ENCODE data around the gene IL32. TPM values are rescaled to one million over a fixed set of nuclear protein-coding genes. Genes with fewer than 3 reads are reported as not detected.

IL32 gene
- total RNA-seq, 3 donors from 2014 or later (not counting 1 experiment from before 2014, with no cell fraction given) = 305 to 562 (median 319) TPM

DNA sequence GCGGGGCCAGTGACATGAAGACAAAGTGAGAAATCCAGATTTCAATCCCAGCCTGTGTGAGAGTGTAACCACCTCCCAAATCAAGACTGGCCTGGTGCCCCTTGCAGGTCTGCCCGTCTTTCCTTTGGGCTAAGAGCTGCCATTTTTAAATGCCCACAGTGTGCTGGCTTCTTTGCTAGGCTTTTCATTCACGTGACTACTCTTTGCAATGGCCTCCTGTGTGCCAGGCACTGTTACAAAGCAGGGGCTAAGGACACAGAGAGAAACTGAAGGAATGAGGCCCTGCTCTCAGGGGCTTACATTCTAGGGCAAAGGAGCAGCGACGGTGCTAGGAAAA, 33.9 kb downstream of the IL32 start:
- no peaks in the 10 kb centered on the region for H3K36me3 Mint-ChIP-seq
- H3K9me3 Mint-ChIP-seq = no peaks in the 10 kb centered on the region
- H3K4me1 Mint-ChIP-seq = peaks cover 26 to 47% of the 10 kb centered on the region in 2 donors
- H3K27ac ChIP-seq (ENCODE audit: low read length) = no peak overlapping the region
- no peaks in the 10 kb centered on the region for H3K36me3 ChIP-seq (ENCODE audit: control insufficient read depth, insufficient read depth, low read length)
- no peaks in the 10 kb centered on the region for H3K9me3 ChIP-seq (ENCODE audit: control insufficient read depth, insufficient read depth, low read length)
- no peaks in the 10 kb centered on the region for H3K27me3 ChIP-seq (ENCODE audit: control insufficient read depth, insufficient read depth, low read length)
- intact Hi-C loops (cut with micrococcal nuclease) = loop anchor here (5.0 kb wide), 1 partner anchor 42 kb away; no protein-coding TSS in a partner anchor
- TF ChIP-seq, protein P1, sequence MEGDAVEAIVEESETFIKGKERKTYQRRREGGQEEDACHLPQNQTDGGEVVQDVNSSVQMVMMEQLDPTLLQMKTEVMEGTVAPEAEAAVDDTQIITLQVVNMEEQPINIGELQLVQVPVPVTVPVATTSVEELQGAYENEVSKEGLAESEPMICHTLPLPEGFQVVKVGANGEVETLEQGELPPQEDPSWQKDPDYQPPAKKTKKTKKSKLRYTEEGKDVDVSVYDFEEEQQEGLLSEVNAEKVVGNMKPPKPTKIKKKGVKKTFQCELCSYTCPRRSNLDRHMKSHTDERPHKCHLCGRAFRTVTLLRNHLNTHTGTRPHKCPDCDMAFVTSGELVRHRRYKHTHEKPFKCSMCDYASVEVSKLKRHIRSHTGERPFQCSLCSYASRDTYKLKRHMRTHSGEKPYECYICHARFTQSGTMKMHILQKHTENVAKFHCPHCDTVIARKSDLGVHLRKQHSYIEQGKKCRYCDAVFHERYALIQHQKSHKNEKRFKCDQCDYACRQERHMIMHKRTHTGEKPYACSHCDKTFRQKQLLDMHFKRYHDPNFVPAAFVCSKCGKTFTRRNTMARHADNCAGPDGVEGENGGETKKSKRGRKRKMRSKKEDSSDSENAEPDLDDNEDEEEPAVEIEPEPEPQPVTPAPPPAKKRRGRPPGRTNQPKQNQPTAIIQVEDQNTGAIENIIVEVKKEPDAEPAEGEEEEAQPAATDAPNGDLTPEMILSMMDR (IDR thresholded peaks at IDR 0.05) = no peak
- DNase-seq = no peak
- H3K4me1 ChIP-seq (ENCODE audit: control insufficient read depth, insufficient read depth, low read length) = peaks cover 50% of the 10 kb centered on the region
- WGBS (ENCODE audit: insufficient coverage) = 96% methylated on average over 5 of the region's 5 CpGs
- no peak overlapping the region for H3K4me3 ChIP-seq (ENCODE audit: low read length)
- no peak overlapping the region for H3K4me3 Mint-ChIP-seq
- no peak for ATAC-seq
- no peaks in the 10 kb centered on the region for H3K27me3 Mint-ChIP-seq (ENCODE audit: low read depth in 2 of 2)
- H3K27ac Mint-ChIP-seq = peak overlapping the region; percentile 38 to 72

DNA sequence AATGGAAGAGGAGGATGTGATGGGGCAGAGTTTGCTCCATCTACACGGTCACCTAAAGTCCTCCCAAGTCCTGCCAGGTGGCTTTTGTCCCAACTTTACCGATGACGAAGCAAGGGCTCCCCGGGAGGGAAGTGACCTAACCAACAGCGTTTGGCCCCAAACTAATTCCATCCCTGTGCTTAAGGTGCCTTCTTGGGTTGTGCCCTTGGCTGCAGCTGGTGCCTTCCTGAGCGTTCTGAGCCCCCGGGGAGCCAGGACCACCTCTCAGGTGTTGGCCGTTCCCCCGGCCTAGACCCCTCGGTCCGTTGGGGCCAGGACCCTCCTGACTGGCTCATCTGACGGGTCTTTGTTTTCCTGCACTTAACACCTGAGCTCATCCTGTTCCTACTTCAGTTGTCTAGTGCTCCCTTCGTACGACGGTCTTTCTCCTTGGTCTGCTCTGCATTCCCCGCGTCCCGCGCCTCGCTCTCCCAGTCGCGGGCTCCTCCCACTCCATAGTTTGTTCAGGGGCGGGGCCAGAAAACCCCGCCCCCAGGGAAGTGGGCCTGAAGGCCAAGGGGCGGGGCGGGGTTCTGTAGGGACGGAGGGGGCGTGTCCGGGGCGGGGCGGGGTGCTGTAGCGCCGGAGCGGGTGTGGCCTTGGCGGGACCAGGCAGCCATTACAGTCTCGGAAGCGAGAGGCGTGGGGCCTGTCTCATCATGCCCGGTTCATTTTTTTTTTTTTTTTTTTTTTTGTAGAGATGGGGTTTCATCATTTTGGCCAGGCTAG, 34.5 kb downstream of the IL32 start:
- WGBS (ENCODE audit: insufficient coverage) = 9% methylated on average over 39 of the region's 39 CpGs
- no peaks in the 10 kb centered on the region for H3K36me3 Mint-ChIP-seq
- Histone ChIP-seq H3K36me3 (ENCODE audit: control insufficient read depth, insufficient read depth, low read length) (no peaks in the 10 kb centered on the region), H3K9me3 (ENCODE audit: control insufficient read depth, insufficient read depth, low read length) (no peaks in the 10 kb centered on the region), H3K27ac (ENCODE audit: low read length) (no peak overlapping the region), H3K27me3 (ENCODE audit: control insufficient read depth, insufficient read depth, low read length) (no peaks in the 10 kb centered on the region), H3K4me1 (ENCODE audit: control insufficient read depth, insufficient read depth, low read length) (peaks cover 47% of the 10 kb centered on the region), H3K4me3 (ENCODE audit: low read length) (peak overlapping the region; percentile 21)
- intact Hi-C loops (cut with micrococcal nuclease) = loop anchor here (5.0 kb wide), 1 partner anchor 43 kb away; no protein-coding TSS in a partner anchor
- H3K9me3 Mint-ChIP-seq = no peaks in the 10 kb centered on the region
- peak overlapping the region; percentile 72 to 89 for H3K27ac Mint-ChIP-seq
- TF ChIP-seq, protein P1 (IDR thresholded peaks at IDR 0.05) = no peak
- peak; percentile 71 to 94 for DNase-seq
- no peaks in the 10 kb centered on the region for H3K27me3 Mint-ChIP-seq (ENCODE audit: low read depth in 2 of 2)
- H3K4me1 Mint-ChIP-seq = peaks cover 21 to 41% of the 10 kb centered on the region in 2 donors
- peak; percentile 81 to 92 (median 85) for ATAC-seq
- H3K4me3 Mint-ChIP-seq = peak overlapping the region; percentile 82

DNA sequence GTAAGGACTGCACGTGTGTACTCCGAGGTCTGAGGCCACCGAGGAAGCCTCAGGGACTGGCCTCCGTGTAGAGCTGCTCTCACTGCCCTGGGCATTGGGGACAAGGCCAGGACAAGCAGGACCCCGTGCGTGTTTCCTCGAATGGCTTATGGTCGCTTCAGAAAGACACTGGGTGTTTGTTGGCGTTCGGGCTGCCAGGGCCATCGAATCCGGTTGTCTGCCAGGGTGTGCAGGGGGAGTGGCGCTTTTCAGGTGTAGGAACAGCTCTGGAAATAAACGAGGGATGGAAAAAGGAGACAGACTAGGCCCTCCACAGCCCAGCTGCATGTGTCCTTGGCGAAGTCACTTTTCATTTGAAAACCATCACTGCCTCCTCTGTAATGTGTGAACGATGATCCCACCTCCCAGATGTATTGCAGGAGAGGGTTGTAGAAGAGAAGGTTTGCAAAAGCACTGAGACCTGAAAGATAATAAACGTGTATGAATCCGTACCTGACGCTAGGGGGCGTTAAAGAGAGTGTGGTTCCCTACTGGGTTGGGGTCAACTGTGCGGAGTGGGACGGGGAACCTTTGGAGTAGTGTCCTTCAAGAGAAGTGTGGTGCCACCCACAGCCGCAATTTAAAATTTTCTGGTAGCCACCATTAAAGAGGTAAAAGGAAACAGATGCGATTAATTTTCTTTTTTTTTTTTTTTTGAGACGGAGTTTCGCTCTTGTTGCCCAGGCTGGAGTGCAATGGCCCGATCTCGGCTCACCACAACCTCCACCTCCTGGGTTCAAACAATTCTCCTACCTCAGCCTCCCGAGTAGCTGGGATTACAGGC, 35.8 kb downstream of the IL32 start:
- H3K27me3 Mint-ChIP-seq (ENCODE audit: low read depth in 2 of 2) = no peaks in the 10 kb centered on the region
- H3K27ac Mint-ChIP-seq = peak overlapping the region; percentile 77 to 89
- Histone ChIP-seq H3K36me3 (ENCODE audit: control insufficient read depth, insufficient read depth, low read length) (no peaks in the 10 kb centered on the region), H3K4me3 (ENCODE audit: low read length) (no peak overlapping the region), H3K27ac (ENCODE audit: low read length) (no peak overlapping the region), H3K27me3 (ENCODE audit: control insufficient read depth, insufficient read depth, low read length) (no peaks in the 10 kb centered on the region), H3K9me3 (ENCODE audit: control insufficient read depth, insufficient read depth, low read length) (no peaks in the 10 kb centered on the region), H3K4me1 (ENCODE audit: control insufficient read depth, insufficient read depth, low read length) (peaks cover 47% of the 10 kb centered on the region)
- H3K4me1 Mint-ChIP-seq = peaks cover 30 to 39% of the 10 kb centered on the region in 2 donors
- 66% methylated on average over 21 of the region's 29 CpGs for WGBS (ENCODE audit: insufficient coverage)
- DNase-seq (peak in 1 of 2 donors; percentile 86), ATAC-seq (peak; percentile 23 to 43 (median 27))
- intact Hi-C loops (cut with micrococcal nuclease) = no loop called here
- H3K4me3 Mint-ChIP-seq = peak overlapping the region; percentile 85
- no peaks in the 10 kb centered on the region for H3K36me3 Mint-ChIP-seq
- TF ChIP-seq, protein P1 (IDR thresholded peaks at IDR 0.05) = peak; percentile 85
- no peaks in the 10 kb centered on the region for H3K9me3 Mint-ChIP-seq

All from natural killer cell (primary cell).